K562 (cell line): ENCODE results near the gene MTREX. TPM values are rescaled to one million over a fixed set of nuclear protein-coding genes. Genes with fewer than 3 reads are reported as not detected.

ENCODE experiments used
- ATAC-seq: fragments of 200-7000 bp; cut with Tn5 transposase; 3 replicates; pipeline ENCODE4 v1.9.1; 2020; ENCODE audit warnings: moderate library complexity
- BruUV-seq: library from RNA; stranded (reverse); fragments of 400-500 nt; replicated peaks from 2 replicates; lab custom pipeline; 2021; lab: Mats Ljungman, UMichigan
- CTCF ChIA-PET: fragments of 300-600 bp; formaldehyde crosslinking; extraction: SDS; loops from one replicate; lab custom pipeline; 2021; ENCODE audit warnings: low intra/inter-chr PET ratio; lab: Yijun Ruan, JAX
- POLR2A ChIA-PET: fragments of 300-600, 350-650 bp; sonication (Branson Sonifier 250); formaldehyde crosslinking; extraction: SDS; loops from one replicate; lab custom pipeline; 2021; ENCODE audit warnings: antibody characterized with exemption, inconsistent platforms; lab: Yijun Ruan, JAX
- DNase-seq, 4 experiments: peaks; one replicate each; pipeline versions ENCODE4 v3.0.0 to v3.0.0-alpha.2; 2011 to 2018; ENCODE audit warnings: low spot score in 3 of 4, mixed read lengths in 3 of 4; ENCODE audit errors: extremely low read depth in 1 of 4
- FAIRE-seq: peaks from 2 replicates; lab custom pipeline; 2011; peaks lifted over from hg19 to GRCh38; lab: Jason Lieb, UNC
- H2AFZ ChIP-seq: 2 replicates; pipeline ENCODE4 v1.6.0; 2011; ENCODE audit warnings: low read depth, low read length, control low read depth, inconsistent platforms
- H3K27ac ChIP-seq: fragments of 200-600 bp; 3 replicates; pipeline ENCODE4 v1.8.0; 2011; ENCODE audit warnings: low read depth, mild to moderate bottlenecking, control low read depth, inconsistent platforms, low read length, moderate library complexity, mixed read lengths; ENCODE audit errors: extremely low read depth
- H3K27me3 ChIP-seq, 2 experiments: fragments of 300-600 bp in 1 of 2; 2 replicates in 1 of 2; 3 replicates in 1 of 2; pipeline versions ENCODE4 v1.6.0 to v1.8.0; 2011; ENCODE audit warnings: inconsistent platforms in 2 of 2, low read length in 2 of 2, mild to moderate bottlenecking in 1 of 2, mixed read lengths in 1 of 2, moderate library complexity in 1 of 2; ENCODE audit not compliant: control insufficient read depth in 2 of 2, insufficient read depth in 2 of 2
- H3K36me3 ChIP-seq: fragments of 300-600 bp; 3 replicates; pipeline ENCODE4 v1.8.0; 2011; ENCODE audit warnings: mild to moderate bottlenecking, low read length, inconsistent platforms; ENCODE audit not compliant: control insufficient read depth, insufficient read depth
- H3K4me1 ChIP-seq, 2 experiments: fragments of 200-600 bp in 1 of 2; replicated peaks in 1 of 2; 2 replicates in 1 of 2; 3 replicates in 1 of 2; pipeline versions ENCODE4 v1.5.1 to v1.8.0; 2011; ENCODE audit warnings: inconsistent platforms in 2 of 2, low read length in 2 of 2, mild to moderate bottlenecking in 1 of 2, mixed read lengths in 1 of 2, moderate library complexity in 1 of 2; ENCODE audit not compliant: control insufficient read depth in 2 of 2, insufficient read depth in 2 of 2
- H3K4me2 ChIP-seq: 2 replicates; pipeline ENCODE4 v1.6.1; 2011; ENCODE audit warnings: low read length, control low read depth, inconsistent platforms, mixed read lengths; ENCODE audit not compliant: insufficient read depth
- H3K4me3 ChIP-seq: fragments of 200-600 bp; sonication (generic), shearing (Covaris generic); 2 replicates; pipeline ENCODE4 v1.5.1; 2016; ENCODE audit warnings: control low read depth, inconsistent platforms
- H3K79me2 ChIP-seq: fragments of 200-600 bp; 3 replicates; pipeline ENCODE4 v1.8.0; 2011; ENCODE audit warnings: low read length, inconsistent platforms; ENCODE audit not compliant: control insufficient read depth, insufficient read depth
- H3K9ac ChIP-seq, 2 experiments: 2 replicates each; pipeline versions ENCODE4 v1.6.0 to v1.6.1; 2011; ENCODE audit warnings: low read depth in 2 of 2, low read length in 2 of 2, control low read depth in 1 of 2, inconsistent platforms in 1 of 2, mild to moderate bottlenecking in 1 of 2, mixed read lengths in 1 of 2; ENCODE audit not compliant: insufficient read depth in 1 of 2
- H3K9me1 ChIP-seq: one replicate; pipeline ENCODE4 v1.6.0; 2011; ENCODE audit warnings: inconsistent platforms, mild to moderate bottlenecking, low read length, moderate library complexity; ENCODE audit not compliant: control insufficient read depth, insufficient read depth
- H3K9me3 ChIP-seq: replicated peaks from 2 replicates; pipeline ENCODE4 v1.5.1; 2011; ENCODE audit warnings: low read depth, low read length, inconsistent platforms; ENCODE audit not compliant: control insufficient read depth, insufficient read depth
- H4K20me1 ChIP-seq: replicated peaks from 2 replicates; pipeline ENCODE4 v1.6.1; 2011; ENCODE audit warnings: low read length, inconsistent platforms, mixed read lengths; ENCODE audit not compliant: control insufficient read depth, insufficient read depth
- ADNP ChIP-seq: fragments of 200-800 bp; sonication (Bioruptor generic); IDR thresholded peaks from 2 replicates; pipeline ENCODE4 v1.6.1; 2016; ENCODE audit warnings: missing genetic modification characterization, missing compliant biosample characterization
- BCLAF1 ChIP-seq, 2 experiments: fragments of 450-650 bp in 1 of 2; IDR thresholded peaks; 2 replicates each; pipeline ENCODE4 v1.6.1; 2011 to 2017; ENCODE audit warnings: low read depth in 2 of 2, antibody characterized with exemption in 1 of 2, borderline replicate concordance in 1 of 2, low read length in 1 of 2, mild to moderate bottlenecking in 1 of 2, mixed read lengths in 1 of 2; ENCODE audit not compliant: control insufficient read depth in 1 of 2
- PBX2 ChIP-seq, 2 experiments: IDR thresholded peaks in 1 of 2; conservative IDR thresholded peaks in 1 of 2; 2 replicates each; pipeline ENCODE4 v1.6.1; 2016; ENCODE audit warnings: low read depth in 2 of 2, mild to moderate bottlenecking in 1 of 2, missing compliant biosample characterization in 1 of 2, missing genetic modification characterization in 1 of 2, moderate library complexity in 1 of 2
- RERE ChIP-seq: sonication (generic); formaldehyde crosslinking; IDR thresholded peaks from 2 replicates; pipeline ENCODE4 v1.8.0; 2023; ENCODE audit warnings: missing genetic modification reagents, mild to moderate bottlenecking, borderline replicate concordance
- SMAD2 ChIP-seq: fragments of 150-350 bp; IDR thresholded peaks from 2 replicates; pipeline ENCODE4 v1.6.1; 2014; ENCODE audit warnings: low read depth, mild to moderate bottlenecking, low read length
- SRF ChIP-seq, 2 experiments: fragments of 250-450, 450-650 bp in 1 of 2; sonication (Bioruptor Pico) in 1 of 2; sonication (generic) in 1 of 2; formaldehyde crosslinking; IDR thresholded peaks; 2 replicates each; pipeline versions ENCODE4 v1.5.0 to v1.5.1; 2020 to 2022; ENCODE audit warnings: mild to moderate bottlenecking in 1 of 2, missing genetic modification reagents in 1 of 2
- TAF1 ChIP-seq: IDR thresholded peaks from 2 replicates; pipeline ENCODE4 v1.6.1; 2011; ENCODE audit warnings: mild to moderate bottlenecking, low read length, moderate library complexity; ENCODE audit not compliant: insufficient read depth, control insufficient read depth, severe bottlenecking; ENCODE audit errors: extremely low read depth
- TFAP4 ChIP-seq: sonication (generic); formaldehyde crosslinking; IDR thresholded peaks from 2 replicates; pipeline ENCODE4 v1.8.0; 2022; ENCODE audit warnings: missing genetic modification reagents, mild to moderate bottlenecking, moderate library complexity, borderline replicate concordance
- in situ Hi-C: fragments of 300-500 bp; cut with MboI; formaldehyde crosslinking; loops from 4 replicates; pipeline ENCODE4 v1.15.0; 2018; ENCODE audit warnings: inconsistent platforms, mixed read lengths
- intact Hi-C: fragments of 100-400 bp; cut with micrococcal nuclease; formaldehyde crosslinking; loops from 2 replicates; pipeline ENCODE4 v1.14.2; 2022
- polyA plus RNA-seq, 8 experiments: library from polyadenylated mRNA; depleted of rRNA in 4 of 8; stranded (reverse) in 5 of 8; unstranded in 3 of 8; fragments of >200 nt; fragmentation: Nextera tagmentation in 2 of 8; fragmentation: Illumina TruSeq in 1 of 8; extraction: Ambion mirVana in 2 of 8; extraction: Trizol in 1 of 8; gene quantifications; 2 replicates each; pipeline versions ENCODE4 v1.2.1 to v1.2.3, GENCODE V29; 2011 to 2014; ENCODE audit warnings: inconsistent platforms in 1 of 8, missing spikeins in 1 of 8
- total RNA-seq, 7 experiments: library from RNA; depleted of rRNA in 6 of 7; stranded (reverse); fragments of >200 nt in 6 of 7; fragmentation: Illumina TruSeq in 2 of 7; extraction: Trizol in 2 of 7; gene quantifications; 2 replicates each; pipeline versions ENCODE4 v1.2.1 to v1.2.3, GENCODE V29; 2011 to 2021; ENCODE audit warnings: low replicate concordance in 1 of 7

MTREX gene
- total and polyA plus RNA-seq, 9 of the 15 experiments (the other 6 are each of a cell fraction or from before 2014, with no cell fraction given) = 52.9 to 193 (median 150) TPM

GRCh38 chr5:55469839-55470238 is 162.1 kb downstream of the MTREX start:
- Histone ChIP-seq H3K79me2 (no peaks in the 10 kb centered on the region), H3K27me3 (peaks cover 4% of the 10 kb centered on the region in 2 experiments; a peak in 1 of 5 replicates), H3K4me3 (no peak overlapping the region), H3K9me3 (no peaks in the 10 kb centered on the region), H3K27ac (no peak overlapping the region), H3K4me2 (no peak overlapping the region), H2AFZ (no peak overlapping the region), H4K20me1 (no peaks in the 10 kb centered on the region), H3K9ac (no peak overlapping the region), H3K4me1 (no peaks in the 10 kb centered on the region), H3K9me1 (no peaks in the 10 kb centered on the region), H3K36me3 (no peaks in the 10 kb centered on the region)
- no TSS peak for BruUV-seq
- no peak for ATAC-seq
- CTCF ChIA-PET = no interaction called here
- intact Hi-C loops (no loop called here), in situ Hi-C loops (no loop called here)
- POLR2A ChIA-PET = no interaction called here
- FAIRE-seq = no peak
- DNase-seq = no peak
- TF ChIP-seq TAF1 = no peak
- no peak for TF ChIP-seq RERE (CRISPR knock-in tag)
- TF ChIP-seq PBX2 (CRISPR knock-in tag; IDR thresholded peaks at IDR 0.05; ENCODE audit: low read depth) = no peak
- no peak for TF ChIP-seq PBX2 (tag; conservative IDR thresholded peaks at IDR 0.05; ENCODE audit: low read depth)
- TF ChIP-seq SRF (CRISPR knock-in tag; IDR thresholded peaks at IDR 0.05) = no peak
- no peak for TF ChIP-seq ADNP (tag)
- TF ChIP-seq BCLAF1 (IDR thresholded peaks at IDR 0.05; ENCODE audit: borderline replicate concordance in 1 of 2, control insufficient read depth in 1 of 2, low read depth in 2 of 2, low read length in 1 of 2) = no peak
- TF ChIP-seq SMAD2 = no peak
- no peak for TF ChIP-seq TFAP4 (CRISPR knock-in tag)
